HEK293T (cell line): ENCODE measurements around the gene GALNT13.

ENCODE experiments used
- CTCF ChIA-PET: fragments of 350-600 bp; formaldehyde crosslinking; extraction: SDS; loops from one replicate; lab custom pipeline; 2021; ENCODE audit warnings: antibody characterized with exemption, inconsistent platforms; lab: Yijun Ruan, JAX
- POLR2A ChIA-PET: fragments of 350-600 bp; formaldehyde crosslinking; extraction: SDS; loops from one replicate; lab custom pipeline; 2020; ENCODE audit warnings: antibody characterized with exemption, inconsistent platforms; lab: Yijun Ruan, JAX
- DNase-seq: peaks from one replicate; pipeline ENCODE4 v3.0.0; 2012; ENCODE audit warnings: mixed read lengths; ENCODE audit errors: extremely low spot score
- ARNT ChIP-seq: fragments of 450-650 bp; IDR thresholded peaks from 2 replicates; pipeline ENCODE4 v1.6.1; 2017; ENCODE audit warnings: mild to moderate bottlenecking
- BHLHE40 ChIP-seq: fragments of 450-650 bp; IDR thresholded peaks from 2 replicates; pipeline ENCODE4 v1.6.1; 2016; ENCODE audit warnings: mild to moderate bottlenecking, moderate library complexity, borderline replicate concordance
- CTBP1 ChIP-seq: fragments of 450-650 bp; IDR thresholded peaks from 2 replicates; pipeline ENCODE4 v1.6.1; 2016; ENCODE audit warnings: borderline replicate concordance
- ELF4 ChIP-seq: fragments of 450-650 bp; IDR thresholded peaks from 2 replicates; pipeline ENCODE4 v1.6.1; 2017; ENCODE audit warnings: antibody characterized with exemption
- FOXA1 ChIP-seq: fragments of 450-650 bp; IDR thresholded peaks from 2 replicates; pipeline ENCODE4 v1.6.1; 2016; ENCODE audit warnings: mild to moderate bottlenecking
- FOXK2 ChIP-seq: fragments of 450-650 bp; IDR thresholded peaks from 2 replicates; pipeline ENCODE4 v1.6.1; 2016; ENCODE audit warnings: mild to moderate bottlenecking
- FOXM1 ChIP-seq: fragments of 450-650 bp; IDR thresholded peaks from 2 replicates; pipeline ENCODE4 v1.6.1; 2017; ENCODE audit warnings: mild to moderate bottlenecking, borderline replicate concordance
- HDGF ChIP-seq: fragments of 450-650 bp; IDR thresholded peaks from 2 replicates; pipeline ENCODE4 v1.6.1; 2017; ENCODE audit warnings: antibody characterized with exemption, borderline replicate concordance
- L3MBTL2 ChIP-seq: fragments of 450-650 bp; conservative IDR thresholded peaks from 2 replicates; pipeline ENCODE4 v1.6.1; 2016; ENCODE audit warnings: mild to moderate bottlenecking
- LEF1 ChIP-seq: fragments of 450-650 bp; IDR thresholded peaks from 2 replicates; pipeline ENCODE4 v1.6.1; 2017; ENCODE audit warnings: mild to moderate bottlenecking, borderline replicate concordance
- NFRKB ChIP-seq: fragments of 450-650 bp; IDR thresholded peaks from 2 replicates; pipeline ENCODE4 v1.6.1; 2016; ENCODE audit warnings: mild to moderate bottlenecking, moderate library complexity
- PKNOX1 ChIP-seq: fragments of 450-650 bp; IDR thresholded peaks from 2 replicates; pipeline ENCODE4 v1.6.1; 2016
- SP1 ChIP-seq: fragments of 450-650 bp; IDR thresholded peaks from 2 replicates; pipeline ENCODE4 v1.6.1; 2017
- SUZ12 ChIP-seq: fragments of 450-650 bp; IDR thresholded peaks from 2 replicates; pipeline ENCODE4 v1.6.1; 2016; ENCODE audit warnings: mild to moderate bottlenecking
- TARDBP ChIP-seq: fragments of 450-650 bp; IDR thresholded peaks from 2 replicates; pipeline ENCODE4 v1.6.1; 2016
- ZNF384 ChIP-seq: fragments of 450-650 bp; IDR thresholded peaks from 2 replicates; pipeline ENCODE4 v1.6.1; 2016

GALNT13 gene

GRCh38 chr2:154029504-154029903, 157.8 kb downstream of the GALNT13 start:
- ChIA-PET CTCF (interaction anchor here (0.6 kb wide), 1 partner anchor 284 kb away, joined by 4 read pairs; no protein-coding TSS in a partner anchor), POLR2A (no interaction called here)
- TF ChIP-seq FOXM1 (no peak), PKNOX1 (no peak), HDGF (no peak), ELF4 (no peak), ARNT (no peak), SP1 (no peak), SUZ12 (no peak), NFRKB (no peak), FOXA1 (no peak), FOXK2 (no peak), L3MBTL2 (no peak), CTBP1 (no peak), TARDBP (no peak), LEF1 (no peak)
- DNase-seq = no peak

- ChIA-PET POLR2A (no interaction called here), CTCF (no interaction called here)
- no peak for TF ChIP-seq HDGF
- TF ChIP-seq ZNF384 = no peak
- no peak for TF ChIP-seq ARNT
- TF ChIP-seq SUZ12 = no peak
- TF ChIP-seq FOXA1 = no peak
- TF ChIP-seq SP1 = no peak
- DNase-seq = no peak
These were observed 160.5 kb downstream of the GALNT13 start for GRCh38 chr2:154032220-154032619.

- no peak for DNase-seq
- CTCF ChIA-PET = no interaction called here
- TF ChIP-seq CTBP1 (no peak), PKNOX1 (no peak), SP1 (no peak), BHLHE40 (no peak), ARNT (no peak), FOXK2 (no peak), TARDBP (no peak), SUZ12 (no peak), FOXA1 (no peak), ZNF384 (no peak), FOXM1 (no peak), ELF4 (no peak), NFRKB (no peak), L3MBTL2 (no peak), LEF1 (no peak)
- POLR2A ChIA-PET = no interaction called here
These were observed 174.8 kb downstream of the GALNT13 start for GRCh38 chr2:154046493-154046892.

GRCh38 chr2:154048905-154049304, 177.2 kb downstream of the GALNT13 start:
- DNase-seq = no peak
- ChIA-PET CTCF (no interaction called here), POLR2A (no interaction called here)
- TF ChIP-seq PKNOX1 (peak; percentile 61), FOXA1 (no peak)

- POLR2A ChIA-PET = no interaction called here
- TF ChIP-seq ZNF384 = no peak
- TF ChIP-seq TARDBP = no peak
- TF ChIP-seq PKNOX1 = no peak
- no peak for TF ChIP-seq L3MBTL2
- no peak for TF ChIP-seq HDGF
- TF ChIP-seq FOXM1 = no peak
- no peak for TF ChIP-seq SP1
- TF ChIP-seq CTBP1 = no peak
- no peak for TF ChIP-seq BHLHE40
- no peak for TF ChIP-seq LEF1
- no peak for TF ChIP-seq FOXK2
- TF ChIP-seq SUZ12 = no peak
- TF ChIP-seq FOXA1 = no peak
- no peak for TF ChIP-seq NFRKB
- CTCF ChIA-PET = no interaction called here
- DNase-seq = no peak
These were observed 177.8 kb downstream of the GALNT13 start for GRCh38 chr2:154049561-154049960.

- DNase-seq = no peak
- ChIA-PET POLR2A (no interaction called here), CTCF (no interaction called here)
- TF ChIP-seq CTBP1 (no peak), FOXM1 (no peak), SUZ12 (no peak), ARNT (no peak)
These were observed 195.4 kb downstream of the GALNT13 start for GRCh38 chr2:154067124-154067523.

- CTCF ChIA-PET = no interaction called here
- POLR2A ChIA-PET = no interaction called here
- no peak for TF ChIP-seq FOXK2
- no peak for DNase-seq
These were observed 207.2 kb downstream of the GALNT13 start for GRCh38 chr2:154078926-154079325.
